ENCODE measurements around the gene PKNOX2. TPM values are rescaled to one million over a fixed set of nuclear protein-coding genes. Genes with fewer than 3 reads are reported as not detected.
A peak's percentile ranks its signal among the peaks of the same experiment; 100 is the strongest.

PKNOX2 gene
- total RNA-seq, 1 experiment from 2014 or later, result not detected

DNA sequence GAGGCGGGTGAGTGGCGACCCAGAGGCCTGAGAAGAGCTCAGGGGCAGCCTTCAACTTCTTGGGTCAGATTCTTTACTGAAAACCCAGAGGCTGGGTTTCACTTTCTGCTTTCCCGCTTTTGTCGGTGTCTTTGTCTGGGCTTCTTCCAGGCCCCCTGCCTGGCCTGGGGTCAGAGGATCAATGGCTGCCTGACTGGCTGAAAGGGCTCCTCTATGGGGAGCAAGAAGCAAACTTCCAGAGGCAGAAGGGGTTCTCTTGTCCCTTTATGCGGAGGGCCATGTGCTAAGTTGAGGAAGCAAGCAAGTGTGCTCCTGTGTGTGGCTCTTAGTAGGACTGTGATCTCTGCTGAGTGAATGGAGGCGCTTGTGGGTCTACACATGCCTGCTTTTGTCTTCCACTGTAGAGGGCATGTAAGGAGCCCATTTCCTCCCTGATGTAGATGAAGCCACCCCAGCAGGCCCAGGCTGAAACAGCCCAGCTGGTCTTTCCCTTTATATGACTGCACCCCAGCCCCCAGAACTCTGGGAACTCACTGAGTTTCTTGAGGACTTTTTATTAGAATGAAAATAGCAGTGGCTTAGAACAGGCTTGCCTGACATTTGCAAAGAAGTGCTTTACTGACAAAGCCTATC lies 1.0 kb upstream of the PKNOX2 start:
- Histone ChIP-seq H3K4me3 (ENCODE audit: low read depth, low read length) (no peak overlapping the region), H3K4me1 (peaks cover 5% of the 10 kb centered on the region), H3K9me3 (no peaks in the 10 kb centered on the region), H3K36me3 (ENCODE audit: control insufficient read depth, insufficient read depth, low read length) (no peaks in the 10 kb centered on the region), H3K27me3 (replicated peaks; ENCODE audit: control insufficient read depth, insufficient read depth, low read length) (peaks cover 11% of the 10 kb centered on the region)
- H3K4me1 Mint-ChIP-seq (ENCODE audit: low read depth, unreplicated experiment), result peaks cover 8% of the 10 kb centered on the region
- no TSS peak for BruUV-seq (replicated peaks)
- TF ChIP-seq, protein P1, sequence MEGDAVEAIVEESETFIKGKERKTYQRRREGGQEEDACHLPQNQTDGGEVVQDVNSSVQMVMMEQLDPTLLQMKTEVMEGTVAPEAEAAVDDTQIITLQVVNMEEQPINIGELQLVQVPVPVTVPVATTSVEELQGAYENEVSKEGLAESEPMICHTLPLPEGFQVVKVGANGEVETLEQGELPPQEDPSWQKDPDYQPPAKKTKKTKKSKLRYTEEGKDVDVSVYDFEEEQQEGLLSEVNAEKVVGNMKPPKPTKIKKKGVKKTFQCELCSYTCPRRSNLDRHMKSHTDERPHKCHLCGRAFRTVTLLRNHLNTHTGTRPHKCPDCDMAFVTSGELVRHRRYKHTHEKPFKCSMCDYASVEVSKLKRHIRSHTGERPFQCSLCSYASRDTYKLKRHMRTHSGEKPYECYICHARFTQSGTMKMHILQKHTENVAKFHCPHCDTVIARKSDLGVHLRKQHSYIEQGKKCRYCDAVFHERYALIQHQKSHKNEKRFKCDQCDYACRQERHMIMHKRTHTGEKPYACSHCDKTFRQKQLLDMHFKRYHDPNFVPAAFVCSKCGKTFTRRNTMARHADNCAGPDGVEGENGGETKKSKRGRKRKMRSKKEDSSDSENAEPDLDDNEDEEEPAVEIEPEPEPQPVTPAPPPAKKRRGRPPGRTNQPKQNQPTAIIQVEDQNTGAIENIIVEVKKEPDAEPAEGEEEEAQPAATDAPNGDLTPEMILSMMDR (IDR thresholded peaks at IDR 0.05; ENCODE audit: insufficient read depth in 1 of 2, low read depth in 1 of 2, low read length in 1 of 2, severe bottlenecking in 1 of 2, unreplicated experiment in 1 of 2), result no peak
- H3K27me3 Mint-ChIP-seq (ENCODE audit: insufficient read depth, unreplicated experiment), result peaks cover 32% of the 10 kb centered on the region
- DNase-seq, result peak in 1 of 2 experiments; percentile 34
- intact Hi-C loops (cut with micrococcal nuclease; ENCODE audit: unreplicated experiment), result loop anchor here (1.0 to 10.0 kb wide), 4 partner anchors 73 to 711 kb away; no protein-coding TSS in a partner anchor
- ChIA-PET POLR2A (no interaction called here), CTCF (no interaction called here)
- H3K36me3 Mint-ChIP-seq (ENCODE audit: insufficient read depth, unreplicated experiment), result peaks cover 8% of the 10 kb centered on the region
- peak overlapping the region; percentile 76 for H3K4me3 Mint-ChIP-seq (ENCODE audit: unreplicated experiment)
- H3K27ac Mint-ChIP-seq (ENCODE audit: unreplicated experiment), result no peak overlapping the region
- no peaks in the 10 kb centered on the region for H3K9me3 Mint-ChIP-seq (ENCODE audit: unreplicated experiment)

GRCh38 chr11:125164091-125164421 lies 495 bp upstream of the PKNOX2 start:
- peaks cover 8% of the 10 kb centered on the region for H3K36me3 Mint-ChIP-seq (ENCODE audit: insufficient read depth, unreplicated experiment)
- TF ChIP-seq, protein P1 (IDR thresholded peaks at IDR 0.05; ENCODE audit: insufficient read depth in 1 of 2, low read depth in 1 of 2, low read length in 1 of 2, severe bottlenecking in 1 of 2, unreplicated experiment in 1 of 2), result no peak
- no TSS peak for BruUV-seq (replicated peaks)
- H3K36me3 ChIP-seq (ENCODE audit: control insufficient read depth, insufficient read depth, low read length), result no peaks in the 10 kb centered on the region
- POLR2A ChIA-PET, result no interaction called here
- H3K4me1 Mint-ChIP-seq (ENCODE audit: low read depth, unreplicated experiment), result peaks cover 8% of the 10 kb centered on the region
- H3K9me3 Mint-ChIP-seq (ENCODE audit: unreplicated experiment), result no peaks in the 10 kb centered on the region
- no peaks in the 10 kb centered on the region for H3K9me3 ChIP-seq
- no peak overlapping the region for H3K27ac Mint-ChIP-seq (ENCODE audit: unreplicated experiment)
- peak overlapping the region; percentile 76 for H3K4me3 Mint-ChIP-seq (ENCODE audit: unreplicated experiment)
- peak in 1 of 2 experiments; percentile 29 for DNase-seq
- peaks cover 11% of the 10 kb centered on the region for H3K27me3 ChIP-seq (replicated peaks; ENCODE audit: control insufficient read depth, insufficient read depth, low read length)
- H3K27me3 Mint-ChIP-seq (ENCODE audit: insufficient read depth, unreplicated experiment), result peaks cover 31% of the 10 kb centered on the region
- no peak overlapping the region for H3K4me3 ChIP-seq (ENCODE audit: low read depth, low read length)
- intact Hi-C loops (cut with micrococcal nuclease; ENCODE audit: unreplicated experiment), result loop anchor here (1.0 to 10.0 kb wide), 4 partner anchors 73 to 711 kb away; no protein-coding TSS in a partner anchor
- CTCF ChIA-PET, result interaction anchor here (1.0 to 1.5 kb wide), 4 partner anchors 40 to 68 kb away, joined by 4 to 8 read pairs (median 6); no protein-coding TSS in a partner anchor
- peaks cover 5% of the 10 kb centered on the region for H3K4me1 ChIP-seq

DNA sequence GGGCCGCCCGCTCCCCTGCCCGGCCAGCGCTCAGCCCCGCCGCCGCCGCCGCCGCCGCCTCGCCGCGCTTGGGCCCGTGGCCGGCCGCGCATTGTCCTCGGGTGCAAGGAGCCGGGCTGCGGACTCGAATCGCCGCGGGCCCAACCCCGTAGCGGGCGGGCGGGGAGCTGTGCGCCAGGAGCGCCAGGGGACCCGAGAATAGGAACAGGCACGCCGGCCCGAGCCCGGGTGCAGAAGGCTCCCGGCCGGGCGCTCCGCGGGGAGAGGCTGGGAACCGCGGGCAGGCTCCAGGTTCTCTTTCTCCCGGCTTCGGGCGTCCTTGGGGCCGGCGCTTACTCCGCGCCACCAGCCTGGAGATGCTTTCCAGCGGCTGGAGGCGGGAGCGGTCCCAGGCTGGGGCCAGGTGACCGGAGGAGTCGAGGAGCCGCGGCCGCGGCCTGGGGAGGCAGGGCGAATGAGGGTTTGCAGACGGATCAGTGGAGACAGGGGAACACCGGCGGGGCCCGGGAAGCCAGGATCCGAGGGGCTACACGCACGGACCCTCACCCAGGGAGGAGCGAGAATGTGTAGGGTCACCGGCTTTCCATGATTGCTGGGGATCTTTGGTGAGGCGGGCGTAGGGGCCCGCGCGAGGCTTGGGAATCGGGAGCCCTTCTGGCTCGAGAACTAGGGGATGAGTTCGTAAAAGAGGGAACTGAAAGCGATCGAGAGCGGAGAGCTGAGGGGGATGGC lies 726 bp downstream of the PKNOX2 start:
- Mint-ChIP-seq H3K9me3 (ENCODE audit: unreplicated experiment) (no peaks in the 10 kb centered on the region), H3K27ac (ENCODE audit: unreplicated experiment) (no peak overlapping the region), H3K27me3 (ENCODE audit: insufficient read depth, unreplicated experiment) (peaks cover 27% of the 10 kb centered on the region), H3K36me3 (ENCODE audit: insufficient read depth, unreplicated experiment) (peaks cover 8% of the 10 kb centered on the region), H3K4me3 (ENCODE audit: unreplicated experiment) (peak overlapping the region; percentile 76), H3K4me1 (ENCODE audit: low read depth, unreplicated experiment) (peaks cover 8% of the 10 kb centered on the region)
- intact Hi-C loops (cut with micrococcal nuclease; ENCODE audit: unreplicated experiment), result loop anchor here (2.0 to 10.0 kb wide), 3 partner anchors 74 to 710 kb away; no protein-coding TSS in a partner anchor
- Histone ChIP-seq H3K4me3 (ENCODE audit: low read depth, low read length) (peak overlapping the region; percentile 65), H3K9me3 (no peaks in the 10 kb centered on the region), H3K27me3 (replicated peaks; ENCODE audit: control insufficient read depth, insufficient read depth, low read length) (peaks cover 11% of the 10 kb centered on the region), H3K4me1 (peaks cover 5% of the 10 kb centered on the region), H3K36me3 (ENCODE audit: control insufficient read depth, insufficient read depth, low read length) (no peaks in the 10 kb centered on the region)
- DNase-seq, result peak; percentile 40 to 59
- no TSS peak for BruUV-seq (replicated peaks)
- TF ChIP-seq, protein P1 (IDR thresholded peaks at IDR 0.05; ENCODE audit: insufficient read depth in 1 of 2, low read depth in 1 of 2, low read length in 1 of 2, severe bottlenecking in 1 of 2, unreplicated experiment in 1 of 2), result no peak
- ChIA-PET CTCF (interaction anchor here (0.6 to 1.5 kb wide), 7 partner anchors 17 to 180 kb away, joined by 3 to 8 read pairs (median 5); no protein-coding TSS in a partner anchor), POLR2A (no interaction called here)

Measured in Caco-2 (cell line).